GM12878 (cell line): ENCODE data around the gene CDH10. TPM values are rescaled to one million over a fixed set of nuclear protein-coding genes. Genes with fewer than 3 reads are reported as not detected.

ENCODE experiments used
- ATAC-seq: fragments of 200-7000 bp; cut with Tn5 transposase; 3 replicates; pipeline ENCODE4 v1.9.1; 2020; ENCODE audit warnings: mild to moderate bottlenecking, moderate library complexity
- Bru-seq: library from RNA; stranded (reverse); fragments of 400-500 nt; gene quantifications from one replicate; lab custom pipeline; 2021; lab: Mats Ljungman, UMichigan
- BruChase-seq, 2 experiments: library from RNA; stranded (reverse); fragments of 400-500 nt; gene quantifications; one replicate each; lab custom pipeline; 2021; lab: Mats Ljungman, UMichigan
- BruUV-seq: library from RNA; stranded (reverse); fragments of 400-500 nt; replicated peaks from 2 replicates; lab custom pipeline; 2021; lab: Mats Ljungman, UMichigan
- CTCF ChIA-PET: fragments of 300-600 bp; sonication (Branson Sonifier 250); formaldehyde crosslinking; extraction: SDS; loops from one replicate; lab custom pipeline; 2021; ENCODE audit warnings: inconsistent platforms; lab: Yijun Ruan, JAX
- POLR2A ChIA-PET: fragments of 350-600 bp; formaldehyde crosslinking; extraction: SDS; loops from one replicate; lab custom pipeline; 2021; ENCODE audit warnings: inconsistent platforms; lab: Charles Lee
- RAD21 ChIA-PET: fragments of 300-600 bp; sonication (Branson Sonifier 250); formaldehyde crosslinking; loops from one replicate; lab custom pipeline; 2023; ENCODE audit warnings: antibody characterized with exemption; ENCODE audit not compliant: unreplicated experiment; lab: Charles Lee
- SMC1A ChIA-PET: fragments of 300-600 bp; sonication (Branson Sonifier 250); formaldehyde crosslinking; loops from one replicate; lab custom pipeline; 2023; ENCODE audit not compliant: unreplicated experiment, uncharacterized antibody; lab: Charles Lee
- DNase-seq: peaks from one replicate; pipeline ENCODE4 v3.0.0-alpha.2; 2011; ENCODE audit warnings: low read depth, low spot score
- FAIRE-seq: peaks from 3 replicates; lab custom pipeline; 2011; peaks lifted over from hg19 to GRCh38; lab: Jason Lieb, UNC
- H2AFZ ChIP-seq: 2 replicates; pipeline ENCODE4 v1.6.0; 2011; ENCODE audit warnings: low read depth, low read length, control low read depth; ENCODE audit not compliant: control insufficient read depth
- H3K27ac ChIP-seq: 2 replicates; pipeline ENCODE4 v1.5.1; 2011; ENCODE audit warnings: control low read depth; ENCODE audit not compliant: control insufficient read depth, insufficient read depth
- H3K27me3 ChIP-seq, 2 experiments: replicated peaks in 1 of 2; 2 replicates each; pipeline versions ENCODE4 v1.6.0 to v1.6.1; 2011; ENCODE audit warnings: low read length in 1 of 2; ENCODE audit not compliant: control insufficient read depth in 2 of 2, insufficient read depth in 2 of 2
- H3K36me3 ChIP-seq, 2 experiments: 2 replicates each; pipeline ENCODE4 v1.5.1; 2011; ENCODE audit warnings: low read length in 1 of 2; ENCODE audit not compliant: control insufficient read depth in 2 of 2, insufficient read depth in 2 of 2
- H3K4me1 ChIP-seq: 2 replicates; pipeline ENCODE4 v1.6.1; 2011; ENCODE audit warnings: mild to moderate bottlenecking, low read length, moderate library complexity, mixed read lengths; ENCODE audit not compliant: control insufficient read depth, insufficient read depth
- H3K4me2 ChIP-seq: 2 replicates; pipeline ENCODE4 v1.6.0; 2011; ENCODE audit warnings: control low read depth; ENCODE audit not compliant: control insufficient read depth, insufficient read depth
- H3K4me3 ChIP-seq: fragments of 200-600 bp; sonication (generic); 2 replicates; pipeline ENCODE4 v1.5.1; 2016
- H3K79me2 ChIP-seq: 2 replicates; pipeline ENCODE4 v1.6.0; 2011; ENCODE audit warnings: low read length; ENCODE audit not compliant: control insufficient read depth, insufficient read depth
- H3K9ac ChIP-seq: 2 replicates; pipeline ENCODE4 v1.8.0; 2011; ENCODE audit warnings: low read length, control low read depth, mixed read lengths; ENCODE audit not compliant: control insufficient read depth, insufficient read depth
- H3K9me3 ChIP-seq: replicated peaks from 3 replicates; pipeline ENCODE4 v1.5.1; 2011; ENCODE audit warnings: mild to moderate bottlenecking, low read length; ENCODE audit not compliant: control insufficient read depth, insufficient read depth
- H4K20me1 ChIP-seq: 2 replicates; pipeline ENCODE4 v1.6.0; 2011; ENCODE audit not compliant: control insufficient read depth, insufficient read depth
- ASH2L ChIP-seq: fragments of 300-600, 200-600 bp; sonication (generic); IDR thresholded peaks from 2 replicates; pipeline ENCODE4 v1.6.1; 2017; ENCODE audit warnings: low read depth, mild to moderate bottlenecking, borderline replicate concordance
- BCLAF1 ChIP-seq: fragments of 450-650 bp; IDR thresholded peaks from 2 replicates; pipeline ENCODE4 v1.6.1; 2017; ENCODE audit warnings: antibody characterized with exemption, mild to moderate bottlenecking, moderate library complexity
- BRCA1 ChIP-seq: IDR thresholded peaks from 2 replicates; pipeline ENCODE4 v1.6.1; 2011; ENCODE audit warnings: low read depth, low read length, improper control_type of control experiment
- CBX3 ChIP-seq: fragments of 200-600 bp; sonication (generic); IDR thresholded peaks from 2 replicates; pipeline ENCODE4 v1.6.1; 2016; ENCODE audit warnings: low read depth, borderline replicate concordance
- CEBPZ ChIP-seq: fragments of 150-350 bp; IDR thresholded peaks from 2 replicates; pipeline ENCODE4 v1.6.1; 2016; ENCODE audit warnings: low read depth, low read length
- HCFC1 ChIP-seq: fragments of 150-350 bp; IDR thresholded peaks from 2 replicates; pipeline ENCODE4 v1.6.1; 2014; ENCODE audit warnings: low read length
- NKRF ChIP-seq: fragments of 450-650 bp; conservative IDR thresholded peaks from 2 replicates; pipeline ENCODE4 v1.6.1; 2017; ENCODE audit warnings: mild to moderate bottlenecking, moderate library complexity
- PML ChIP-seq: IDR thresholded peaks from 2 replicates; pipeline ENCODE4 v1.6.1; 2012; ENCODE audit warnings: low read length, inconsistent platforms
- RAD21 ChIP-seq: IDR thresholded peaks from 2 replicates; pipeline ENCODE4 v1.6.1; 2011; ENCODE audit warnings: mild to moderate bottlenecking, low read depth, low read length, moderate library complexity; ENCODE audit not compliant: insufficient read depth
- RB1 ChIP-seq: fragments of 450-650 bp; formaldehyde crosslinking; IDR thresholded peaks from 2 replicates; pipeline ENCODE4 v1.6.1; 2017; ENCODE audit warnings: mild to moderate bottlenecking, borderline replicate concordance
- SRF ChIP-seq, 2 experiments: IDR thresholded peaks; 2 replicates each; pipeline ENCODE4 v1.6.1; 2011; ENCODE audit warnings: low read depth in 2 of 2, low read length in 2 of 2, mild to moderate bottlenecking in 1 of 2, moderate library complexity in 1 of 2
- ZNF274 ChIP-seq: IDR thresholded peaks from one replicate; pipeline ENCODE4 v1.8.0; 2011; ENCODE audit not compliant: insufficient read length, insufficient read depth
- WGBS: methylation state at CpG from one replicate; pipeline ENCODE4 v1.1.6; 2016; ENCODE audit warnings: low lambda C conversion rate; ENCODE audit not compliant: insufficient replicate concordance, insufficient coverage; ENCODE audit errors: missing lambda C conversion rate; 5-methylcytosine and 5-hydroxymethylcytosine counted together
- in situ Hi-C: fragments of 300-500 bp; cut with MboI; formaldehyde crosslinking; loops from 9 replicates; pipeline ENCODE4 v1.14.3; 2018; ENCODE audit warnings: mixed read lengths
- intact Hi-C: fragments of 100-400 bp; cut with micrococcal nuclease; formaldehyde crosslinking; loops from one replicate; pipeline ENCODE4 v1.14.2; 2022; ENCODE audit not compliant: unreplicated experiment
- long read RNA-seq, 2 experiments: library from polyadenylated mRNA; unstranded; transcript quantifications; one replicate each; pipeline ENCODE4 v2.0.0, GENCODE V29; 2019 to 2020
- polyA minus RNA-seq, 3 experiments: library from RNA; depleted of rRNA, polyadenylated mRNA; stranded (reverse); fragments of >200 nt; gene quantifications; 2 replicates each; pipeline ENCODE4 v1.2.3, GENCODE V29; 2011
- polyA plus RNA-seq, 11 experiments: library from polyadenylated mRNA; depleted of rRNA in 4 of 11; unstranded in 6 of 11; stranded (reverse) in 5 of 11; fragments of >200 nt; fragmentation: Nextera tagmentation in 4 of 11; fragmentation: Illumina TruSeq in 1 of 11; extraction: Ambion mirVana in 4 of 11; extraction: Trizol in 1 of 11; gene quantifications; 1 replicate in 1 of 11; 2 replicates in 10 of 11; pipeline versions ENCODE4 v1.2.1 to v1.2.3, GENCODE V29; 2011 to 2016; ENCODE audit warnings: inconsistent platforms in 2 of 11, missing spikeins in 2 of 11, low read depth in 1 of 11
- total RNA-seq, 4 experiments: library from RNA; depleted of rRNA in 3 of 4; stranded (reverse); fragments of >200 nt in 3 of 4; fragmentation: Illumina TruSeq in 1 of 4; extraction: Trizol in 1 of 4; gene quantifications; 2 replicates each; pipeline versions ENCODE4 v1.2.1 to v1.2.3, GENCODE V29; 2013 to 2021

The CDH10 gene
- total RNA-seq (2013; cell fraction: nucleolus; rRNA removed): not detected in 2 replicates
- total RNA-seq (2014; rRNA removed) (not detected in 2 replicates), total RNA-seq (2014; rRNA removed; fragmentation: Illumina TruSeq; extraction: Trizol) (not detected in 2 replicates), total RNA-seq (2021) (not detected in 2 replicates), polyA plus RNA-seq (2011; rRNA removed) (0.05 TPM in 1 of 2 replicates, not detected in the other), polyA plus RNA-seq (2014; fragmentation: Illumina TruSeq; extraction: Trizol) (0.04 TPM in 1 of 2 replicates, not detected in the other), polyA plus RNA-seq (2014; fragmentation: Nextera tagmentation; extraction: Ambion mirVana) (not detected), polyA plus RNA-seq (2014; rRNA removed) (0.05 TPM in 1 of 2 replicates, not detected in the other), polyA plus RNA-seq (2016; fragmentation: Nextera tagmentation; extraction: Ambion mirVana) (not detected), polyA minus RNA-seq (2011; rRNA and poly(A)+ RNA removed) (not detected in 2 replicates), Bru-seq, nascent RNA (not detected), BruChase-seq, experiment 1, labeled RNA remaining after a 6-hour chase (percentile 2 among the genes with signal in this experiment), BruChase-seq, experiment 2, labeled RNA remaining after a 2-hour chase (not detected)
- not detected for polyA plus RNA-seq (2011; ENCODE audit: low read depth)
- polyA plus RNA-seq (2011; cell fraction: cytosol; rRNA removed): 0.07 TPM in 1 of 2 replicates, not detected in the other
- not detected in 2 replicates for polyA plus RNA-seq (2011; cell fraction: nucleus; rRNA removed)
- polyA plus RNA-seq (2012): not detected in 2 replicates
- not detected in 2 replicates for polyA minus RNA-seq (2011; cell fraction: cytosol; rRNA and poly(A)+ RNA removed)
- polyA minus RNA-seq (2011; cell fraction: nucleus; rRNA and poly(A)+ RNA removed): 0.29 TPM in 1 of 2 replicates, not detected in the other
- long read RNA-seq, experiment 1: 0 reads
- long read RNA-seq, experiment 2, partial matches to known transcripts: 0 of 1 reads
- long read RNA-seq, experiment 2, other reads (novel, unspliced or antisense): 1 of 1 reads

- Histone ChIP-seq H3K9ac (no peak within 1 kb of the TSS), H4K20me1 (no peaks in the 10 kb centered on the region), H3K79me2 (no peaks in the 10 kb centered on the region), H3K27me3 (no peaks in the 10 kb centered on the region), H3K27ac (no peak within 1 kb of the TSS), H3K4me2 (no peak within 1 kb of the TSS), H3K4me1 (no peaks in the 10 kb centered on the region), H3K9me3 (no peaks in the 10 kb centered on the region), H2AFZ (no peak within 1 kb of the TSS), H3K36me3 (no peaks in the 10 kb centered on the region), H3K4me3 (no peak within 1 kb of the TSS)
- in situ Hi-C loops (no loop called here), intact Hi-C loops (no loop called here)
- POLR2A ChIA-PET: no interaction called here
- CTCF ChIA-PET: interaction anchor here (1.1 to 1.6 kb wide), 2 partner anchors 14 to 58 kb away, joined by 3 read pairs; no protein-coding TSS in a partner anchor
- DNase-seq (no peak), ATAC-seq (no peak), FAIRE-seq (no peak)
- 16% methylated on average over 14 of the region's 14 CpGs for WGBS
- BruUV-seq: no TSS peak
- SMC1A ChIA-PET: interaction anchor here (0.7 kb wide), 1 partner anchor 1264 kb away, joined by 3 read pairs; no protein-coding TSS in a partner anchor
- RAD21 ChIA-PET: no interaction called here
- TF ChIP-seq RB1 (no peak), PML (no peak), ASH2L (no peak), CEBPZ (no peak), CBX3 (no peak), HCFC1 (no peak), SRF (IDR thresholded peaks at IDR 0.05; ENCODE audit: low read depth in 2 of 2, low read length in 2 of 2) (no peak), RAD21 (no peak), BRCA1 (no peak), NKRF (no peak), ZNF274 (no peak), BCLAF1 (no peak)
Observed at GRCh38 chr5:24644761-24645160, at the start of gene CDH10. Gene CDH10 (minus strand): TSS chr5:24644978. CDS start chr5:24593490, 51,488 bp downstream.
